HEK293 (cell line): ENCODE measurements around the gene STRN.

ENCODE experiments used
- ATF2 ChIP-seq: fragments of 450-650 bp; formaldehyde crosslinking; IDR thresholded peaks from 2 replicates; pipeline ENCODE4 v1.5.1; 2016; ENCODE audit warnings: missing biosample characterization, missing genetic modification characterization, low read depth
- CTCF ChIP-seq: fragments of 450-650 bp; formaldehyde crosslinking; IDR thresholded peaks from 2 replicates; pipeline ENCODE4 v1.5.1; 2016; ENCODE audit warnings: missing biosample characterization, missing genetic modification characterization
- SP2 ChIP-seq: fragments of 450-650 bp; formaldehyde crosslinking; IDR thresholded peaks from 2 replicates; pipeline ENCODE4 v1.5.1; 2016; ENCODE audit warnings: missing biosample characterization, missing genetic modification characterization
- ZNF23 ChIP-seq: fragments of 450-650 bp; formaldehyde crosslinking; IDR thresholded peaks from 2 replicates; pipeline ENCODE4 v1.5.1; 2016; ENCODE audit warnings: missing biosample characterization, missing genetic modification characterization, borderline replicate concordance
- ZNF324 ChIP-seq: fragments of 450-650 bp; formaldehyde crosslinking; IDR thresholded peaks from 2 replicates; pipeline ENCODE4 v1.5.1; 2016; ENCODE audit warnings: missing biosample characterization, missing genetic modification characterization
- ZNF626 ChIP-seq: fragments of 450-650 bp; sonication (Bioruptor Pico); formaldehyde crosslinking; IDR thresholded peaks from 2 replicates; pipeline ENCODE4 v1.5.1; 2018; ENCODE audit warnings: missing biosample characterization, missing genetic modification characterization, inconsistent platforms
- TF ChIP-seq, protein P1 (sequence below): fragments of 450-650 bp; formaldehyde crosslinking; IDR thresholded peaks from 2 replicates; pipeline ENCODE4 v1.5.1; 2017; ENCODE audit warnings: missing biosample characterization, mild to moderate bottlenecking, missing genetic modification characterization, moderate library complexity

- no peak for TF ChIP-seq CTCF (tag by site-specific recombination)
- TF ChIP-seq ZNF23, result no peak
- TF ChIP-seq ZNF626, result no peak
- TF ChIP-seq, protein P1, sequence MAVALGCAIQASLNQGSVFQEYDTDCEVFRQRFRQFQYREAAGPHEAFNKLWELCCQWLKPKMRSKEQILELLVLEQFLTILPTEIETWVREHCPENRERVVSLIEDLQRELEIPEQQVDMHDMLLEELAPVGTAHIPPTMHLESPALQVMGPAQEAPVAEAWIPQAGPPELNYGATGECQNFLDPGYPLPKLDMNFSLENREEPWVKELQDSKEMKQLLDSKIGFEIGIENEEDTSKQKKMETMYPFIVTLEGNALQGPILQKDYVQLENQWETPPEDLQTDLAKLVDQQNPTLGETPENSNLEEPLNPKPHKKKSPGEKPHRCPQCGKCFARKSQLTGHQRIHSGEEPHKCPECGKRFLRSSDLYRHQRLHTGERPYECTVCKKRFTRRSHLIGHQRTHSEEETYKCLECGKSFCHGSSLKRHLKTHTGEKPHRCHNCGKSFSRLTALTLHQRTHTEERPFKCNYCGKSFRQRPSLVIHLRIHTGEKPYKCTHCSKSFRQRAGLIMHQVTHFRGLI (tag by site-specific recombination), result no peak
- no peak for TF ChIP-seq SP2 (tag by site-specific recombination)
- TF ChIP-seq ATF2, result no peak
- TF ChIP-seq ZNF324, result no peak
These were observed 168.8 kb downstream of the STRN start for GRCh38 chr2:36797324-36798070.
